Measurements from ENCODE around the gene MISFA. TPM values are rescaled to one million over a fixed set of nuclear protein-coding genes. Genes with fewer than 3 reads are reported as not detected.

MISFA gene
- total and polyA plus RNA-seq, 2 experiments from 2014 or later: 5.1 TPM; not detected in 1

GRCh38 chr11:18614667-18615066 lies 15.1 kb downstream of the MISFA start:
- DNase-seq (ENCODE audit: low spot score) (no peak), ATAC-seq (no peak)

More at GRCh38 chr11:18614667-18615066, 15.1 kb downstream of the MISFA start:
- H3K27me3 Mint-ChIP-seq (ENCODE audit: insufficient read depth, low read depth, poor library complexity): no peaks in the 10 kb centered on the region
- Histone ChIP-seq H3K9me2 (ENCODE audit: insufficient read depth) (no peaks in the 10 kb centered on the region), H3F3A (replicated peaks; ENCODE audit: low read depth) (no peaks in the 10 kb centered on the region), H3K27me3 (ENCODE audit: insufficient read depth) (no peaks in the 10 kb centered on the region), H3K79me2 (replicated peaks; ENCODE audit: insufficient read depth) (peaks cover 28% of the 10 kb centered on the region), H4K20me1 (replicated peaks; ENCODE audit: insufficient read depth) (peaks cover 14% of the 10 kb centered on the region), H3K4me1 (ENCODE audit: insufficient read depth) (no peaks in the 10 kb centered on the region), H3K4me3 (no peak overlapping the region), H3K36me3 (ENCODE audit: insufficient read depth) (peaks cover 15% of the 10 kb centered on the region), H2AFZ (no peak overlapping the region), H3K27ac (ENCODE audit: low read depth) (no peak overlapping the region), H3K4me2 (no peak overlapping the region)
- TF ChIP-seq POLR2AphosphoS5 (IDR thresholded peaks at IDR 0.05; ENCODE audit: low read depth) (no peak), EZH2phosphoT487 (IDR thresholded peaks at IDR 0.05; ENCODE audit: unreplicated experiment) (no peak), NANOG (IDR thresholded peaks at IDR 0.05; ENCODE audit: borderline replicate concordance) (no peak), ZNF462 (CRISPR knock-in tag; IDR thresholded peaks at IDR 0.05) (no peak), EZH2 (IDR thresholded peaks at IDR 0.05; ENCODE audit: low read depth, unreplicated experiment) (no peak), ZNF114 (CRISPR knock-in tag; IDR thresholded peaks at IDR 0.05) (no peak), JUNB (IDR thresholded peaks at IDR 0.05; ENCODE audit: unreplicated experiment) (no peak), CREB1 (CRISPR knock-in tag; IDR thresholded peaks at IDR 0.05; ENCODE audit: low read depth) (no peak), CTCF (conservative IDR thresholded peaks at IDR 0.05; ENCODE audit: low read depth in 2 of 2) (no peak), ETS1 (IDR thresholded peaks at IDR 0.05) (no peak), REST (IDR thresholded peaks at IDR 0.05; ENCODE audit: unreplicated experiment) (no peak)
- no peak overlapping the region for H3K4me3 Mint-ChIP-seq
- H3K9me3 Mint-ChIP-seq: no peaks in the 10 kb centered on the region
- H3K36me3 Mint-ChIP-seq (ENCODE audit: low read depth): peaks cover 16% of the 10 kb centered on the region
- no peak overlapping the region for H3K27ac Mint-ChIP-seq
- H3K4me1 Mint-ChIP-seq: no peaks in the 10 kb centered on the region
